ENCODE results near the gene ACBD5.

Gene ACBD5

DNA sequence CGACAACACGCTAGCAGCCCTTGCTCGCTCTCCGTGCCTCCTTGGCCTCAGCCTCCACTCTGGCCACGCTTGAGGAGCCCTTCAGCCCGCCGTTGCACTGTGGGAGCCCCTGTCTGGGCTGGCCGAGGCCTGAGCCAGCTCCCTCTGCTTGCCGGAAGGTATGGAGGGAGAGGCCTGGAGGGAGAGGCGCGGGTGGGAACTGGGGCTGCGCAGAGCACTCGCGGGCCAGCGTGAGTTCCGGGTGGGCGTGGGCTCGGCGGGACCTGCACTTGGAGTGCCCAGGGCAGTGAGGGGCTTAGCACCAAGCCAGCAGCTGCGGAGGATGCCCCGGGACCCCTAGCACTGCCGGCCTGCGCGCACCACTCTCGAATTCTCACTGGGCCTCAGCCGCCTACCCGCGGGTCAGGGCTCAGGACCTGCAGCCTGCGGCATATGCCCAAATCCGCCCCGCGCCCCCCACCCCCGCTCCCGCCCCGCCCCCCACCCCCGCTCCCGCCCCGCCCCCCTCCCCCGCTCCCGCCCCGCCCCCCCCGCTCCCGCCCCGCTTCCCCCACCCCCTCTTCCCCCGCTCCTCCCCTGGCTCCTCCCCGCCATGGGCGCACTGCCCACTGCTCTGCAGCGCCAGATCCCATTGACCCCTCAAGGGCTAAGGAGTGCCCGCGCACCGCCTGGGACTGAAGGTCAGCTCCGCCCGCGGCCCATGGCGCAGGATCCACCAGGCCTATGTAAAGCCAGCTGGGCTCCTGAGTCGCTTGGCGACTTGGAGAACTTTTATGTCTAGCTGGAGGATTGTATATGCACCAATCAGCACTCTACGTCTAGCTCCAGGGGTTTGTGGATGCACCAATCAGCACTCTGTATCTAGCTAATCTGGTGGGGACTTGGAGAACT lies 15.9 kb upstream of the ACBD5 start:
- CTCF ChIA-PET = interaction anchor here (1.3 kb wide), 1 partner anchor 14 kb away, joined by 3 read pairs; no protein-coding TSS in a partner anchor

GRCh38 chr10:27253576-27253975 lies 13.0 kb upstream of the ACBD5 start:
- DNase-seq (ENCODE audit: low read depth, low spot score) = no peak
- no peak overlapping the region for H3K4me3 ChIP-seq (ENCODE audit: low read depth, low read length)
- POLR2A ChIA-PET = no interaction called here
- TF ChIP-seq, protein P1, sequence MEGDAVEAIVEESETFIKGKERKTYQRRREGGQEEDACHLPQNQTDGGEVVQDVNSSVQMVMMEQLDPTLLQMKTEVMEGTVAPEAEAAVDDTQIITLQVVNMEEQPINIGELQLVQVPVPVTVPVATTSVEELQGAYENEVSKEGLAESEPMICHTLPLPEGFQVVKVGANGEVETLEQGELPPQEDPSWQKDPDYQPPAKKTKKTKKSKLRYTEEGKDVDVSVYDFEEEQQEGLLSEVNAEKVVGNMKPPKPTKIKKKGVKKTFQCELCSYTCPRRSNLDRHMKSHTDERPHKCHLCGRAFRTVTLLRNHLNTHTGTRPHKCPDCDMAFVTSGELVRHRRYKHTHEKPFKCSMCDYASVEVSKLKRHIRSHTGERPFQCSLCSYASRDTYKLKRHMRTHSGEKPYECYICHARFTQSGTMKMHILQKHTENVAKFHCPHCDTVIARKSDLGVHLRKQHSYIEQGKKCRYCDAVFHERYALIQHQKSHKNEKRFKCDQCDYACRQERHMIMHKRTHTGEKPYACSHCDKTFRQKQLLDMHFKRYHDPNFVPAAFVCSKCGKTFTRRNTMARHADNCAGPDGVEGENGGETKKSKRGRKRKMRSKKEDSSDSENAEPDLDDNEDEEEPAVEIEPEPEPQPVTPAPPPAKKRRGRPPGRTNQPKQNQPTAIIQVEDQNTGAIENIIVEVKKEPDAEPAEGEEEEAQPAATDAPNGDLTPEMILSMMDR (IDR thresholded peaks at IDR 0.05; ENCODE audit: insufficient read depth, low read length, missing control alignments) = no peak
- CTCF ChIA-PET = interaction anchor here (1.1 to 2.0 kb wide), 5 partner anchors 11 to 57 kb away, joined by 3 to 20 read pairs (median 4); partner anchors contain the start of gene ACBD5

More for the DNA sequence above, 15.9 kb upstream of the ACBD5 start:
- POLR2A ChIA-PET = no interaction called here
- H3K4me3 ChIP-seq (ENCODE audit: low read depth, low read length) = no peak overlapping the region
- DNase-seq (ENCODE audit: low read depth, low spot score) = no peak
- TF ChIP-seq, protein P1 (IDR thresholded peaks at IDR 0.05; ENCODE audit: insufficient read depth, low read length, missing control alignments) = no peak

GRCh38 chr10:27252267-27253000 lies 11.8 kb upstream of the ACBD5 start:
- DNase-seq (ENCODE audit: low read depth, low spot score) = no peak
- TF ChIP-seq, protein P1 (IDR thresholded peaks at IDR 0.05; ENCODE audit: insufficient read depth, low read length, missing control alignments) = peak; percentile 51
- peak overlapping the region; percentile 59 for H3K4me3 ChIP-seq (ENCODE audit: low read depth, low read length)
- CTCF ChIA-PET = interaction anchor here (1.1 to 2.3 kb wide), 10 partner anchors 8 to 59 kb away, joined by 3 to 20 read pairs (median 4); partner anchors contain the start of gene ACBD5
- POLR2A ChIA-PET = interaction anchor here (0.6 kb wide), 1 partner anchor 188 kb away, joined by 3 read pairs; no protein-coding TSS in a partner anchor

- ChIA-PET CTCF (interaction anchor here (1.3 to 2.3 kb wide), 8 partner anchors 8 to 34 kb away, joined by 3 to 20 read pairs (median 6); no protein-coding TSS in a partner anchor), POLR2A (no interaction called here)
- DNase-seq (ENCODE audit: low read depth, low spot score) = no peak
These were observed 11.0 kb upstream of the ACBD5 start for GRCh38 chr10:27251554-27251953.

DNA sequence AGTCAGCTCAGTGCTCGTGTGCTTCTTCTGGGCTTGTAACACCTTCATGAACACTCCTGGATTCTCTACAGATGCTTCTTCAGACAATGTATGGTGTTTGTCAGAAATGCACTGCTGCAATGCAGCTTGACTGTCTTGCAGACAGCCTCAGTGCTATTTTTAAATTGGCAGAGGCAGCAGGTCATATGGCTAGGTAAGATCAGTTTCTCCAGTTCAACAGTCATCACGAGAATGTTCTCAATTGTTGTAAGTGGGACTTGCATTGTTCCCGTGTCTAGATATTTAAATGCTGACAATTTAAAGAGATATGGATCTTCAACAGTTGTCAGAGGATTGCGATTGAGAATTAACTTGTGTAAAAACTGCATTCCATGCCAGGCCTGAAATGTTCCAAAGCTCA lies 7.6 kb upstream of the ACBD5 start:
- ChIA-PET CTCF (no interaction called here), POLR2A (no interaction called here)
- no peak for DNase-seq (ENCODE audit: low read depth, low spot score)
- TF ChIP-seq, protein P1 (IDR thresholded peaks at IDR 0.05; ENCODE audit: insufficient read depth, low read length, missing control alignments) = no peak
- no peak overlapping the region for H3K4me3 ChIP-seq (ENCODE audit: low read depth, low read length)

More at GRCh38 chr10:27251554-27251953, 11.0 kb upstream of the ACBD5 start:
- no peak overlapping the region for H3K4me3 ChIP-seq (ENCODE audit: low read depth, low read length)
- TF ChIP-seq, protein P1 (IDR thresholded peaks at IDR 0.05; ENCODE audit: insufficient read depth, low read length, missing control alignments) = no peak

DNA sequence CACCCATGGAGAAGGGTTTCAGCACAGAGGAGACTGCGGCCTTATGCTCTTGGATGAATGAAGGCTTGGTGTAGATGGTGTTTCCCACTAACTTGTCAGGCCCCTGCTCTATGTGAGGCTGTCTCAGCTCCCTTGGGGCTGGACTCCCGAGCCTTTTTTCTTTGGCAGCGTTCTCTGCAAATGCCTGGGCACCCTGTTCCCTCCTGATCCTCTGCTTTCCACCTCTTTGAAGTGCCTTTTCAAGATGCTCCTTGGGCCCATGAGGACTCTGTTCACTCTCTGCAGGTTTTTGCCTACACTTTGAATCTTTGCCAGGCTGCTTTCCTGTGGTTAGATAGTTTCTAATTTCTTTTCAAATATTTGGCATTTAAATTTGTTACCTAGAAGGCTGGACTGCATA lies 6.8 kb upstream of the ACBD5 start:
- TF ChIP-seq, protein P1 (IDR thresholded peaks at IDR 0.05; ENCODE audit: insufficient read depth, low read length, missing control alignments) = no peak
- ChIA-PET CTCF (no interaction called here), POLR2A (no interaction called here)
- DNase-seq (ENCODE audit: low read depth, low spot score) = no peak
- no peak overlapping the region for H3K4me3 ChIP-seq (ENCODE audit: low read depth, low read length)
